ENCODE measurements around the gene SESN1. TPM values are rescaled to one million over a fixed set of nuclear protein-coding genes. Genes with fewer than 3 reads are reported as not detected.

The SESN1 gene
- total RNA-seq, 2 donors from 2014 or later, result 23.4 to 48.8 TPM

GRCh38 chr6:108957221-108957620, 137.4 kb downstream of the SESN1 start:
- intact Hi-C loops (cut with DNase I), result no loop called here
- TF ChIP-seq POLR2A (IDR thresholded peaks at IDR 0.05), result no peak
- TF ChIP-seq CTCF (IDR thresholded peaks at IDR 0.05), result no peak
- ATAC-seq (no peak), DNase-seq (no peak)
- Histone ChIP-seq H3K4me1 (no peaks in the 10 kb centered on the region), H3K4me3 (no peak overlapping the region), H3K36me3 (replicated peaks in 1 of 2; ENCODE audit: insufficient read depth in 1 of 2, low read depth in 2 of 2) (no peaks in the 10 kb centered on the region), H3K27me3 (no peaks in the 10 kb centered on the region), H3K9me3 (no peaks in the 10 kb centered on the region), H3K27ac (no peak overlapping the region)
- WGBS, 2 donors, result 83 to 84% methylated on average over 4 of the region's 4 CpGs

GRCh38 chr6:108955329-108955949, 139.2 kb downstream of the SESN1 start:
- TF ChIP-seq CTCF (IDR thresholded peaks at IDR 0.05), result no peak
- TF ChIP-seq POLR2A (IDR thresholded peaks at IDR 0.05), result no peak
- H3K27me3 ChIP-seq, result no peaks in the 10 kb centered on the region

GRCh38 chr6:108953681-108954080, 141.0 kb downstream of the SESN1 start:
- Histone ChIP-seq H3K4me1 (peaks cover 1% of the 10 kb centered on the region), H3K36me3 (replicated peaks in 1 of 2; ENCODE audit: insufficient read depth in 1 of 2, low read depth in 2 of 2) (no peaks in the 10 kb centered on the region), H3K27ac (no peak overlapping the region), H3K9me3 (no peaks in the 10 kb centered on the region), H3K4me3 (no peak overlapping the region), H3K27me3 (no peaks in the 10 kb centered on the region)
- no peak for ATAC-seq
- intact Hi-C loops (cut with DNase I), result no loop called here
- DNase-seq, result no peak
- TF ChIP-seq POLR2A (IDR thresholded peaks at IDR 0.05) (no peak), CTCF (IDR thresholded peaks at IDR 0.05) (no peak)

More at GRCh38 chr6:108955329-108955949, 139.2 kb downstream of the SESN1 start:
- H3K36me3 ChIP-seq (replicated peaks in 1 of 2; ENCODE audit: insufficient read depth in 1 of 2, low read depth in 2 of 2), result no peaks in the 10 kb centered on the region
- H3K4me3 ChIP-seq, result no peak overlapping the region
- WGBS, 2 donors, result 78 to 83% methylated on average over 15 of the region's 15 CpGs
- no peaks in the 10 kb centered on the region for H3K9me3 ChIP-seq
- intact Hi-C loops (cut with DNase I), result no loop called here
- no peak overlapping the region for H3K27ac ChIP-seq
- ATAC-seq, result no peak
- H3K4me1 ChIP-seq, result no peaks in the 10 kb centered on the region
- no peak for DNase-seq

GRCh38 chr6:108952776-108953486, 141.7 kb downstream of the SESN1 start:
- Histone ChIP-seq H3K36me3 (replicated peaks in 1 of 2; ENCODE audit: insufficient read depth in 1 of 2, low read depth in 2 of 2) (no peaks in the 10 kb centered on the region), H3K4me3 (no peak overlapping the region), H3K9me3 (no peaks in the 10 kb centered on the region), H3K27ac (no peak overlapping the region), H3K27me3 (no peaks in the 10 kb centered on the region), H3K4me1 (peaks cover 9% of the 10 kb centered on the region)
- no peak for TF ChIP-seq POLR2A (IDR thresholded peaks at IDR 0.05)
- no peak for TF ChIP-seq CTCF (IDR thresholded peaks at IDR 0.05)
- intact Hi-C loops (cut with DNase I), result no loop called here
- DNase-seq, result no peak
- ATAC-seq, result no peak
- 81 to 82% methylated on average over 14 to 27 of the region's 27 CpGs for WGBS, 2 donors
